ENCODE measurements around the gene CHKB.

Gene CHKB

DNA sequence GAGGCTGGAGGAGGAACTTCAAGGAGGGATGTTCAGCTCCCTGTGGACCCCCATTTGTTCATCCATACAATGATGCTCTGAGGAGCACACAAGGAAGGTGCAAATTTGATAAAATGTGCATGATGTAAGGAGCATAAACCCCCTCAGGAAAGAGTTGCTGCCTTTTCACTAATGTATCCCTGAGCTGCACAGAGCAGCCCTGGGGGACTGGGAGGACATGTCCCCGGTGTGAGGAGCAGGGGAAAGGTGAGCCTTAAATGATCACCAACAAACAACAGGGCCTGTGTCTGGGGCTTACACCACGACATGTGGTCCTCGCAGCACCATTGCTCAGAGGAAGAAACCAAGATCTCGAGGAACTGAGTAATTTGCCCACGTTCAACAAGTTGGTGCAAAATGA lies 14.4 kb upstream of the CHKB start:
- H3K4me1 Mint-ChIP-seq: peaks cover 11% of the 10 kb centered on the region
- TF ChIP-seq, protein P1, sequence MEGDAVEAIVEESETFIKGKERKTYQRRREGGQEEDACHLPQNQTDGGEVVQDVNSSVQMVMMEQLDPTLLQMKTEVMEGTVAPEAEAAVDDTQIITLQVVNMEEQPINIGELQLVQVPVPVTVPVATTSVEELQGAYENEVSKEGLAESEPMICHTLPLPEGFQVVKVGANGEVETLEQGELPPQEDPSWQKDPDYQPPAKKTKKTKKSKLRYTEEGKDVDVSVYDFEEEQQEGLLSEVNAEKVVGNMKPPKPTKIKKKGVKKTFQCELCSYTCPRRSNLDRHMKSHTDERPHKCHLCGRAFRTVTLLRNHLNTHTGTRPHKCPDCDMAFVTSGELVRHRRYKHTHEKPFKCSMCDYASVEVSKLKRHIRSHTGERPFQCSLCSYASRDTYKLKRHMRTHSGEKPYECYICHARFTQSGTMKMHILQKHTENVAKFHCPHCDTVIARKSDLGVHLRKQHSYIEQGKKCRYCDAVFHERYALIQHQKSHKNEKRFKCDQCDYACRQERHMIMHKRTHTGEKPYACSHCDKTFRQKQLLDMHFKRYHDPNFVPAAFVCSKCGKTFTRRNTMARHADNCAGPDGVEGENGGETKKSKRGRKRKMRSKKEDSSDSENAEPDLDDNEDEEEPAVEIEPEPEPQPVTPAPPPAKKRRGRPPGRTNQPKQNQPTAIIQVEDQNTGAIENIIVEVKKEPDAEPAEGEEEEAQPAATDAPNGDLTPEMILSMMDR (IDR thresholded peaks at IDR 0.05): no peak
- no peaks in the 10 kb centered on the region for H3K9me3 Mint-ChIP-seq
- no peak overlapping the region for H3K4me3 Mint-ChIP-seq
- no peak overlapping the region for H3K27ac Mint-ChIP-seq
- H3K36me3 Mint-ChIP-seq (ENCODE audit: low read depth): peaks cover 19% of the 10 kb centered on the region
- DNase-seq: no peak
- H3K27me3 Mint-ChIP-seq (ENCODE audit: low read depth, poor library complexity): peaks cover 28% of the 10 kb centered on the region

- TF ChIP-seq, protein P1 (IDR thresholded peaks at IDR 0.05): no peak
- Mint-ChIP-seq H3K36me3 (ENCODE audit: low read depth) (peaks cover 20% of the 10 kb centered on the region), H3K4me3 (no peak overlapping the region), H3K9me3 (no peaks in the 10 kb centered on the region), H3K27ac (no peak overlapping the region), H3K4me1 (peaks cover 4% of the 10 kb centered on the region), H3K27me3 (ENCODE audit: low read depth, poor library complexity) (peaks cover 30% of the 10 kb centered on the region)
- no peak for DNase-seq
Observed at GRCh38 chr22:50595189-50595588, 12.5 kb upstream of the CHKB start.

- H3K9me3 Mint-ChIP-seq: no peaks in the 10 kb centered on the region
- no peak overlapping the region for H3K4me3 Mint-ChIP-seq
- DNase-seq: no peak
- H3K4me1 Mint-ChIP-seq: peaks cover 7% of the 10 kb centered on the region
- H3K36me3 Mint-ChIP-seq (ENCODE audit: low read depth): peaks cover 4% of the 10 kb centered on the region
- peaks cover 37% of the 10 kb centered on the region for H3K27me3 Mint-ChIP-seq (ENCODE audit: low read depth, poor library complexity)
- H3K27ac Mint-ChIP-seq: no peak overlapping the region
- TF ChIP-seq, protein P1 (IDR thresholded peaks at IDR 0.05): no peak
Observed at GRCh38 chr22:50587407-50587806, 4.8 kb upstream of the CHKB start.

DNA sequence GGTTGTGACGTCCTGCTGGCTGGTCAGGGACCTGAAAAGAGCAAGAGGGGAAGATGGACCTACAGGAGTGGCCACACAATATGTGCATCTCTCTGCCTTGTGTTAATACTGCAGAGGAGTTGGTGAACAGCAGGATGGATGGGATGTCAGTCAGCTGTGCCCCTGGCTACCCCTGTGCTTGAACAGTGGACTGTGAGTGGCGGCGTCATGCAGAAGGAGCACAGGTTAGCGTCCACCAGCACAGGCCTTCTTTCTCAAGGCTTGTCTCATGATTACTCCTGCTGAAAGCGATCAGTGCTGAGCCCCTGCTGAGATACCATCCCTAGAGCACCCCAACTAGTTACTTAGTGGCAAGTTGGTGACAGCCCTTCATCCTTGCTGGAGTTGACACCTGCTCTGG lies 3.8 kb upstream of the CHKB start:
- peaks cover 13% of the 10 kb centered on the region for H3K4me1 Mint-ChIP-seq
- TF ChIP-seq, protein P1 (IDR thresholded peaks at IDR 0.05): no peak
- DNase-seq: no peak
- no peak overlapping the region for H3K27ac Mint-ChIP-seq
- no peaks in the 10 kb centered on the region for H3K36me3 Mint-ChIP-seq (ENCODE audit: low read depth)
- H3K27me3 Mint-ChIP-seq (ENCODE audit: low read depth, poor library complexity): peaks cover 37% of the 10 kb centered on the region
- H3K9me3 Mint-ChIP-seq: no peaks in the 10 kb centered on the region
- H3K4me3 Mint-ChIP-seq: no peak overlapping the region

- H3K36me3 Mint-ChIP-seq (ENCODE audit: low read depth): no peaks in the 10 kb centered on the region
- H3K27ac Mint-ChIP-seq: no peak overlapping the region
- H3K27me3 Mint-ChIP-seq (ENCODE audit: low read depth, poor library complexity): peaks cover 35% of the 10 kb centered on the region
- no peaks in the 10 kb centered on the region for H3K9me3 Mint-ChIP-seq
- H3K4me3 Mint-ChIP-seq: no peak overlapping the region
- TF ChIP-seq, protein P1 (IDR thresholded peaks at IDR 0.05): no peak
- no peak for DNase-seq
- peaks cover 14% of the 10 kb centered on the region for H3K4me1 Mint-ChIP-seq
Observed at GRCh38 chr22:50585781-50586180, 3.1 kb upstream of the CHKB start.

- Mint-ChIP-seq H3K4me1 (peaks cover 16% of the 10 kb centered on the region), H3K27ac (no peak overlapping the region), H3K4me3 (no peak overlapping the region), H3K27me3 (ENCODE audit: low read depth, poor library complexity) (peaks cover 29% of the 10 kb centered on the region), H3K9me3 (no peaks in the 10 kb centered on the region), H3K36me3 (ENCODE audit: low read depth) (peaks cover 2% of the 10 kb centered on the region)
- TF ChIP-seq, protein P1 (IDR thresholded peaks at IDR 0.05): no peak
- no peak for DNase-seq
Observed at GRCh38 chr22:50585238-50585637, 2.6 kb upstream of the CHKB start.

Data from nephron progenitor cell (in vitro differentiated cells).